Mucosa of descending colon (tissue), 3 donors: ENCODE data around the gene PKLR. TPM values are rescaled to one million over a fixed set of nuclear protein-coding genes. Genes with fewer than 3 reads are reported as not detected.
"Not testable (repeated sequence)": the region's sequence is repeated elsewhere in the genome, so short reads cannot be mapped to it uniquely, and the experiment has no call there.

Experiments
- ATAC-seq: fragments of 200-7000 bp; cut with Tn5 transposase; one replicate; pipeline ENCODE4 v1.9.1; 2020; ENCODE audit warnings: mild to moderate bottlenecking, moderate library complexity
- DNase-seq, 3 donors: peaks; one replicate each; pipeline ENCODE4 v3.0.0-alpha.2; 2020
- H3K36me3 ChIP-seq: fragments of 200-600 bp; one replicate; pipeline ENCODE4 v1.8.0; 2021; ENCODE audit warnings: low read depth, mild to moderate bottlenecking
- H3K4me1 ChIP-seq: fragments of 200-600 bp; one replicate; pipeline ENCODE4 v1.8.0; 2021; ENCODE audit warnings: low read depth, mild to moderate bottlenecking
- H3K4me3 ChIP-seq: fragments of 200-600 bp; one replicate; pipeline ENCODE4 v1.8.0; 2021; ENCODE audit warnings: mild to moderate bottlenecking
- H3K9me3 ChIP-seq: fragments of 200-600 bp; one replicate; pipeline ENCODE4 v1.8.0; 2021; ENCODE audit warnings: mild to moderate bottlenecking
- CTCF ChIP-seq: fragments of 200-600 bp; IDR thresholded peaks from one replicate; pipeline ENCODE4 v1.8.0; 2022; ENCODE audit warnings: antibody characterized with exemption, mild to moderate bottlenecking
- intact Hi-C, 2 donors: fragments of 100-400 bp; cut with DNase I in 1 of 2; cut with micrococcal nuclease in 1 of 2; formaldehyde crosslinking; loops; one replicate each; pipeline versions ENCODE4 v1.11.0 to v1.11.1; 2022; cut with DNase I, micrococcal nuclease
- total RNA-seq, 3 donors: library from RNA; stranded (reverse); fragmentation: NEBNext Ultra II Directional in 2 of 3; extraction: Animal tissue kit (Norgen Biotek cat#: 25700) in 2 of 3; gene quantifications; one replicate each; pipeline versions ENCODE4 v1.2.1 to v1.2.4, GENCODE V29; 2021 to 2023
- donor health status: DM: no; HTN: no; CAD: no; lungs with moderate emphysema.
- donor health status: DM: no; HTN: no; CAD: no.
- donor health status: DM: no; HTN: yes; CAD: no.

PKLR gene
- total RNA-seq, 3 donors from 2014 or later: 0.63 to 2.0 (median 1.5) TPM

- intact Hi-C loops: loop anchor here in 1 of 2 donors (10.0 kb wide), 1 partner anchor 73 kb away; the partner anchor contains the start of gene RUSC1
- ATAC-seq (no peak), DNase-seq (no peak)
- no peaks in the 10 kb centered on the region for H3K36me3 ChIP-seq
- H3K4me3 ChIP-seq: no peak overlapping the region
- peaks cover 10% of the 10 kb centered on the region for H3K4me1 ChIP-seq
- TF ChIP-seq CTCF: no peak
- no peaks in the 10 kb centered on the region for H3K9me3 ChIP-seq
Measured at GRCh38 chr1:155251566-155251965, 49.7 kb downstream of the PKLR start.

- no peaks in the 10 kb centered on the region for H3K9me3 ChIP-seq
- H3K4me1 ChIP-seq: peaks cover 10% of the 10 kb centered on the region
- TF ChIP-seq CTCF: peak; percentile 99
- no peaks in the 10 kb centered on the region for H3K36me3 ChIP-seq
- DNase-seq: peak; percentile 94 to 96 (median 96)
- ATAC-seq: peak; percentile 90
- intact Hi-C loops: loop anchor here in 1 of 2 donors (10.0 kb wide), 1 partner anchor 74 kb away; the partner anchor contains the start of gene RUSC1
- no peak overlapping the region for H3K4me3 ChIP-seq
Measured at GRCh38 chr1:155250633-155251449, 50.4 kb downstream of the PKLR start.

- ATAC-seq (no peak), DNase-seq (no peak)
- intact Hi-C loops: loop anchor here in 1 of 2 donors (10.0 kb wide), 1 partner anchor 75 kb away; the partner anchor contains the start of gene RUSC1
- Histone ChIP-seq H3K36me3 (no peaks in the 10 kb centered on the region), H3K4me3 (no peak overlapping the region), H3K9me3 (no peaks in the 10 kb centered on the region), H3K4me1 (peaks cover 10% of the 10 kb centered on the region)
- no peak for TF ChIP-seq CTCF
Measured at GRCh38 chr1:155250246-155250632, 51.0 kb downstream of the PKLR start.

- peaks cover 13% of the 10 kb centered on the region for H3K4me1 ChIP-seq
- no peak for DNase-seq
- H3K9me3 ChIP-seq: no peaks in the 10 kb centered on the region
- H3K36me3 ChIP-seq: no peaks in the 10 kb centered on the region
- intact Hi-C loops: no loop called here
- ATAC-seq: no peak
- no peak for TF ChIP-seq CTCF
- no peak overlapping the region for H3K4me3 ChIP-seq
Measured at GRCh38 chr1:155247667-155248553, 53.3 kb downstream of the PKLR start.

GRCh38 chr1:155246796-155247195 lies 54.4 kb downstream of the PKLR start:
- H3K4me1 ChIP-seq: peaks cover 23% of the 10 kb centered on the region
- H3K4me3 ChIP-seq, DNase-seq, H3K9me3 ChIP-seq, H3K36me3 ChIP-seq, intact Hi-C loops, ATAC-seq: not testable (repeated sequence)
